Fibroblast of gingiva (primary cell): Measurements from ENCODE around the gene SLC22A2.
"Not testable (repeated sequence)": the region's sequence is repeated elsewhere in the genome, so short reads cannot be mapped to it uniquely, and the experiment has no call there.

Experiments
- DNase-seq: peaks from one replicate; pipeline ENCODE4 v3.0.0-alpha.2; 2011; ENCODE audit warnings: low read depth

The SLC22A2 gene

DNA sequence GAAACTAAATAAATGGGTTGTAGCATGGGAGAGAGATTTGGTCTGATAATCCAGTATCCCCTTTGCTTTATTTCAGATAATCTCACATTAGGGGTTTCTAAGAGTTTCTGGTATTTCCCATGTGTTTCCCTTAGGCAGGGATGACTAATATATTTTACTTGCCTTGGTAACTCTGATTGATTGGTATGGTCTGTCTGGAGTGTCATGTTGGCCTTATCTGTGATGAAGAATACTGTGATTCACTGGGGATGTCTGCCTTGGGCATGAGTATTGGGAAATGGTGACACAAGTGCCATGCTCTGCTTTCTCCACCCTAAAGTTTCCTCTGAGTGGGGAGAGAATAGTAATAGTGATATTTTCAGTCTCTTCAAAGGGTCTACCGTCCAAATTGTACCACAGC lies 10.1 kb downstream of the SLC22A2 start:
- no peak for DNase-seq

GRCh38 chr6:160247457-160247883 lies 11.2 kb downstream of the SLC22A2 start:
- no peak for DNase-seq

DNA sequence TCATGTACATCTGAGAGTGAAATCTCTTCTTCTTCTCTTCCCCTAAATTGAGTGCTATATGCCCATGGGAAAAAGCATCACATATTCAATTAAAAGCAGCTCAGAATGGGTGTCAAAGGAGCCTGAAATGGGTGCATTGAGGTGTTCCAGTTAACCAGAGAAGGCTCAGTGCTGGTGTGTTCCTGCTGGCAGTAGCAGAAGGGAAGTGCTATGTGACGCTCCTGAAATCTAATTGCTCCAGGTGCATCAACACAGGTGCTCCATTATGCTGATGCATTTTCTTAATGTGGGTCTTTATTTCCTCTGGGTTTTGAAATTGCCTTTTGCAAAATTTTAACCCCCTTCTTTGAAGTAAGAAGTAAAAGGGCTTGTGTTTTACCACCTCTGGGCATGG lies 17.9 kb downstream of the SLC22A2 start:
- no peak for DNase-seq

GRCh38 chr6:160239929-160240690 lies 18.5 kb downstream of the SLC22A2 start:
- no peak for DNase-seq

DNA sequence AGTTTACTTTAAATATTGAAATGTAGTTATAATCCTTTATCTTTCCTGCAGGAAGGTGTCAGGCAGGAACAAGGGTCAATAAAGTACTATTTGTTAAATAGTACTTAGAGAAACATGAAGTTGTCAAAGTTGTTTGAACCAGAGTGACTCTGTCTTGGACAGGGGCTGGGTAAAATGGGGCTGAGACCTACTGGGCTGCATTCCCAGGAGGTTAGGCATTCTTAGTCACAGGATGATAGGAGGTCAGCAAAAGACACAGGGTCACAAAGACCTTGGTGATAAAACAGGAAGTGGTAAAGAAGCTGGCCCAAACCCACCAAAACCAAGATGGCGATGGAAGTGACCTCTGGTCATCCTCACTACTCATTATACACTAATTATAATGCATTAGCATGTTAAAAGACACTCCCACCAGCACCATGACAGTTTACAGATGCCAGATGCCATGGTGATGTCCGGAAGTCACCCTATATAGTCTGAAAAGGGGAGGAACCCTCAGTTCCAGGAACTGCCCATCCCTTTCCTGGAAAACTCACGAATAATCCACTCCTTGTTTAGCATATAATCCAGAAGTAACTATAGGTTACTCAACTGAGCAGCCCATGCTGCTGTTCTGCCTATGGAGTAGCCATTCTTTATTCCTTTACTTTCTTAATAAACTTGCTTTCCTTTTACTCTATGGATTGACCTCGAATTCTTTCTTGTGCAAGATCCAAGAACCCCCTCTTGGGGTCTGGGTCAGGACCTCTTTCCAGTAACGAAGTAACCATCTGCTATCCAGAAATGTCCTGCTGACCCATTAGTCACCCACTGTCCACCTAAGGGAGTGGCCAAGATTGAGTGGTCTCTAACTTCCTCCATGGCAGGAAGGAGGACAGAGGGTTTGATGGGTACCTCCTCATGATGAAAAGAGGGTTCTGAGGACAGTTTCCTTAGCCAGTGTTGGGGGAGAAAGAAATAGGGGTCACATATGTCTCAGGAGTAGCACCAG lies 19.6 kb downstream of the SLC22A2 start:
- no peak for DNase-seq

- no peak for DNase-seq
Measured at GRCh38 chr6:160238278-160238711, 20.3 kb downstream of the SLC22A2 start.

GRCh38 chr6:160237597-160238275 lies 20.9 kb downstream of the SLC22A2 start:
- not testable (repeated sequence) for DNase-seq

DNA sequence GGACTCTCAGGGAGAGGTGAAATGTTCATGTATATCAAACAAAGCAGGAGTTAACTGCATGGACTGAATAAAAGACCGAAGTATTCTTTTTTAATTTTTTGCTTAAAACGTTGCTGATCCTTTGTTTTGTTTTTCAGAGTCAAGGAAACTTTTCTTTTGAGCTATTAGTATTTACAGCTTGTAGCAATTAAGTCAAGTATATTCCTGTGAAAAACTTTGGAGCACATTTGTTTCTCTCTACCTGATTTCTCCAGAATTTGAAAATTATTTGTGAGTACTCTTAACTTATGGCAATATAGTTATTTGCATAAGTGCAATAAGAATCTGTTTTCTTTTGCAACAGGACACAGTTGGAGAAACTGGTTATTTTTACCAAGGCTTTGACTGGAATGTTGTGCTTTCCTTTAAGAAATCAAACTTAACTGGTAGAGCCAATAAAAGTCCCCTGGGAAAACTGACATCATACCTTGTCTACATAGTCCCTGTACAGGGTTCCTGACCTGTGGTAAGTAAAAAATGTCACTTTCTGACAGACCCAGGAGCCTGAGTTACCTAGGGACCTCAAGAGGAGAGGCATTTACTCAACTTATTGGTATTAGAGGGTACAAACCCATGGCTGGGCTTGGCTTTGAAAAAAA lies 22.3 kb downstream of the SLC22A2 start:
- DNase-seq = not testable (repeated sequence)

DNA sequence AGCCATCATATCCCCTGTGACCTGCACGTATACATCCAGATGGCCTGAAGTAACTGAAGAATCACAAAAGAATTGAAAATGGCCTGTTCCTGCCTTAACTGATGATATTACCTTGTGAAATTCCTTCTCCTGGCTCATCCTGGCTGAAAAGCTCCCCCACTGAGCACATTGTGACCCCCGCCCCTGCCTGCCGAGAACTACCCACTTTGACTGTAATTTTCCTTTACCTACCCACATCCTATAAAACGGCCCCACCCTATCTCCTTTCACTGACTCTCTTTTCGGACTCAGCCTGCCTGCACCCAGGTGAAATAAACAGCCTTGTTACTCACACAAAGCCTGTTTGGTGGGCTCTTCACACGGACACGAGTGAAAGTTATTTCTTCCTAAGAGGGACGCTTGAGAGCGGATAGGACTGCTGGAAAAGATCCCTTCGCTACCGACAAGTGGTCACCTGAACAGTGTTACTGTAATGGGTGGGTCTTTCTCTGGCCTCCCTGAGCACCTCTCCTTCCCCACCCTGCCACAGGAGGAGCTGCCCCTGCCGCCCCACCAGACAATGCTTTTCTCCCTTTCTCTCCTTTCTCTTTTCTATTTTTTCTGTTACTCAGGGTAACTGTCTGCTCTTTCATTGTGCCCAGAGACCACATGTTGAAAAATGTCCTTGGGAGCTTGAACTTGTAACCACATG lies 24.5 kb downstream of the SLC22A2 start:
- not testable (repeated sequence) for DNase-seq

DNA sequence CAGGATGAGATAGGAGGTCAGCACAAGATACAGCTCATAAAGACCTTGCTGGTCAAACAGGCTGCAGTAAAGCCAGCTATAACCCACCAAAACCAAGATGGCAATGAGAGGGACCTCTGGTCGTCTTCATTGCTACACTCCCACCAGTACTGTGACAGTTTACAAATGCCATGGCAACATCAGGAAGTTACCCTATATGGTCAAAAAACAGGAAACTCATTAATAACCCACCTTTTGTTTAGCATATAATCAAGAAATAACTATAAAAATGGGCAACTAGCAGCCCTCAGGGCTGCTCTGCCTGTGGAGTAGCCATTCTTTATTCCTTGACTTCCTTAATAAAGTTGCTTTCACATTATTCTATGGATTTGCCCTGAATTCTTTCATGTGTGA lies 30.9 kb downstream of the SLC22A2 start:
- DNase-seq = no peak

DNA sequence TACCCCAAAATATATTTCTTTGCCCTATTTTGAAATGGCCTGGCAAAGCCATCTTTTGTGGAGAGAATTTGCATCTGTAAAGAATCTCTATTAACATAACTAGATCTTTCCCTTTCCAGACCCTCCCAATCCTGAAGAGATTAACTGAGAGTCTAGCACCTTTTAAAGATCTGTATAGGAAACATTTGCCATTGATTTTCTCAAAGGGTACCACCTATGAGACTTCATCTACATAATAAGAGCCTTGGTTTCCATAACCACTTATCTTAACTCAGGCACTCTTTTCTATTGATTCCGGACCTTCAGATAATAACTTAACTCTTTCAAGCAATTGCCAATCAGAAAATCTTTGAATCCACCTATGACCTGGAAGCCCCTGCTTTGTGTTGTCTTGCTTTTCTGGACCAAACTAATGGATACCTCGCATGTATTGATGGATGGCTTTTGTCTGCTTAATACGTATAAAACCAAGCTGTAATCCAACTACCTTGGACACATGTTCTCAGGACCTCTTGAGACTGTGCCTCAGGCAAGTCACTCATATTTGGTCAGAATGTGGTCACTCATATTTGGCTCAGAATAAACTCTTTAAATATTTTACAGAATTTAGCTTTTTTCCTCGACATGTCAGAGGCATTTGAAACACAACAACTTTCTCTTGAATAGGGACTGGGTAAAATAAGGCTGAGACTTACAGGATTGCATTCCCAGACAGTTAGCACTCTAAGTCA lies 31.4 kb downstream of the SLC22A2 start:
- DNase-seq = no peak

DNA sequence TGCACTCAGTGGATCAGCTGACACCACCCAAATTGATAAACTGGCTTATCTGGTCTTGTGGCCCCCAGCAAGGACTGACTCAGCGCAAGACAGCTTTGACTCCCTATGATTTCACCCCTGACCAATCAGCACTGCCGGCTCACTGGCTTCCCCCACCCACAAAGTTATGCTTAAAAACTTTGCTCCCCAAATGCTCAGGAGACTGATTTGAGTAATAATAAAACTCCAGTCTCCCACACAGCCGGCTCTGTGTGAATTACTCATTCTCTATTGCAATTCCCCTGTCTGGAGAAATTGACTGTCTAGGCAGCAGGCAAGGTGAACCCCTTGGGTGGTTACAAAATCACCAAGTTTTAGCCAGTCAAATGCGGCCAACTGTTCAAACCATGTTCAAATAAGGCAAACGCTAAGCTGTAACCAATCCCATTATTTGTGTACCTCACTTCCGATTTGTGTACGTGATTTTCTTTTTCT lies 32.5 kb downstream of the SLC22A2 start:
- no peak for DNase-seq

GRCh38 chr6:160224639-160225237 lies 33.9 kb downstream of the SLC22A2 start:
- no peak for DNase-seq

DNA sequence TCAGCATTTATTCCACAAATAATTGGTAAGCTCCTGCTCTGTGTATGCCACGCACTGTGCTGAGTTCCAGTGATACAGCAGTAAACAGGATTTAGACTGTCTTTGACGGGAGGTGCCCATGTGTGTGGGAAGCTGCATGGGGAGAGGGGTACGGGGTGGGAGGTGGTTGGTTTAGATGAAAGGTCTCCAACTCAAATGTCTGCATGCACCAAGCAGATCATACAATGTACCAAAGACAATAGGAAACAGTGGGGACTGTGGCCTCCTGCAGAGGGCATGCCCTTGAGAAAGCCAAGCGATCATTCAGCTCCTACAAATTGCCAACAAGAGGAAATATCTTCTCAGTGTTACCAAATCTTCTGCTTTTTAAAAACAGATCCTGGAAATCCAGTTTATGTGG lies 36.1 kb downstream of the SLC22A2 start:
- no peak for DNase-seq

GRCh38 chr6:160221918-160222317 lies 36.7 kb downstream of the SLC22A2 start:
- no peak for DNase-seq

DNA sequence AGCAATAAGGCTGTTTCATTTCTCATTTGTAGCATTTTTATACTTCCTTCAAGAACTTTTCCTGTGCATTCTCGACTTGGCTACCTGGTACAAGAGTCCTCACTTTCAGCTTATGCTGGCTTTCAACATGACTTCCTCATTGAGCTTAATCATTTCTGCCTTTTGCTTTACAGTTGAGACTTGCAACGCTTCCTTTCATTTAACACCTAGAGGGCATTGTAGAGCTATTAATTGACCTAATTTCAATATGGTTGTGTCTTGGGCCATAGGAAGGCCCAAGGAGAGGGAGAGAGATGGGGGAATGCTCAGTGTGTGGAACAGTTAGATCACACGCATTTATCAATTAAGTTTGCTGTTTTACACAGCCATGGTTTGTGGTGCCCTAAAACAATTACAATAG lies 37.2 kb downstream of the SLC22A2 start:
- DNase-seq = no peak

- DNase-seq = no peak
Measured at GRCh38 chr6:160218810-160219209, 39.8 kb downstream of the SLC22A2 start.

- DNase-seq = no peak
Measured at GRCh38 chr6:160217863-160218262, 40.8 kb downstream of the SLC22A2 start.

DNA sequence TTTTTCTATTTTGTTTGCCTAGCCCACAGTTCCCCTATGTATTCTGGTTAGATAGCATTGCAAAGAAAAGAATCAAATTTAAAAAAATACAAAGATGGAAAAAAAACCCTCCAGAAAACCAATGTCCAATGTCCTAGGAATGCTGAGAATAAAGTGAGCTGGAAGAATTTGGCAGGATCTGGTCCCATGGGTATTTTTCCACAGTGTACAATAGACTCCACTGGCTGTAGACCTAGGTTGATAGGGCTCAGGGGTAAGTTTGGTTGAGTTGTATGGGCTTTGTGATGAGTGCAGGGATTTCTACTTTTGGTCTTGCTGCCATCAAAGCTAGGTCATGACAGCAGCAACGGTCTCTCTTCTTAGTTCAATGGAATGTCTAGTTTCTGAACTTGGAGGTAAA lies 41.5 kb downstream of the SLC22A2 start:
- DNase-seq = no peak

GRCh38 chr6:160215232-160215631 lies 43.4 kb downstream of the SLC22A2 start:
- no peak for DNase-seq
